NT2/D1 (cell line): Measurements from ENCODE around the gene SNCB.

ENCODE experiments used
- YY1 ChIP-seq: IDR thresholded peaks from 2 replicates; pipeline ENCODE4 v1.6.1; 2011; ENCODE audit not compliant: insufficient read length, insufficient read depth
- ZNF274 ChIP-seq: IDR thresholded peaks from 2 replicates; pipeline ENCODE4 v1.6.1; 2011; ENCODE audit warnings: mild to moderate bottlenecking, low read depth, low read length

- TF ChIP-seq ZNF274 (no peak), YY1 (no peak)
Measured at GRCh38 chr5:176639981-176640380, 9.6 kb upstream of the SNCB start.
